A549 (cell line): ENCODE data around the gene PHF21A. TPM values are rescaled to one million over a fixed set of nuclear protein-coding genes. Genes with fewer than 3 reads are reported as not detected.

Source experiments
- ATAC-seq, 2 experiments: fragments of 200-7000 bp in 1 of 2; fragments of >200 bp in 1 of 2; cut with Nextera tagmentation in 1 of 2; cut with Tn5 transposase in 1 of 2; 3 replicates each; pipeline versions ENCODE4 v1.8.0 to v1.9.1; 2018 to 2020; ENCODE audit warnings: mild to moderate bottlenecking in 1 of 2, moderate library complexity in 1 of 2
- CTCF ChIA-PET: fragments of 300-600 bp; sonication (Branson Sonifier 250); formaldehyde crosslinking; extraction: SDS; loops from one replicate; lab custom pipeline; 2021; ENCODE audit warnings: antibody characterized with exemption, inconsistent platforms; lab: Yijun Ruan, JAX
- POLR2A ChIA-PET: fragments of 350-600 bp; formaldehyde crosslinking; extraction: SDS; loops from one replicate; lab custom pipeline; 2021; ENCODE audit warnings: antibody characterized with exemption, inconsistent platforms; lab: Yijun Ruan, JAX
- DNase-seq, 2 experiments: peaks; one replicate each; pipeline versions ENCODE4 v3.0.0 to v3.0.0-alpha.2; 2011 to 2016; ENCODE audit warnings: low read depth in 1 of 2, low spot score in 1 of 2
- FAIRE-seq: peaks from 2 replicates; lab custom pipeline; 2011; peaks lifted over from hg19 to GRCh38; lab: Jason Lieb, UNC
- H3K27ac ChIP-seq, 2 experiments: fragments of >200 bp; sonication (Bioruptor Twin); formaldehyde crosslinking; 3 replicates each; pipeline ENCODE4 v1.5.1; 2016 to 2017
- H3K4me1 ChIP-seq: fragments of >200 bp; sonication (Bioruptor Twin); formaldehyde crosslinking; 3 replicates; pipeline ENCODE4 v1.6.1; 2016
- H3K4me2 ChIP-seq: fragments of >200 bp; sonication (Bioruptor Twin); formaldehyde crosslinking; 3 replicates; pipeline ENCODE4 v1.6.1; 2016
- H3K4me3 ChIP-seq: fragments of >200 bp; sonication (Bioruptor Twin); formaldehyde crosslinking; 3 replicates; pipeline ENCODE4 v1.5.1; 2016
- H3K9me3 ChIP-seq: fragments of >200 bp; sonication (Bioruptor Twin); formaldehyde crosslinking; 3 replicates; pipeline ENCODE4 v1.6.1; 2016
- CBX2 ChIP-seq: fragments of 200-600 bp; sonication (generic); IDR thresholded peaks from 2 replicates; pipeline ENCODE4 v1.6.1; 2016; ENCODE audit warnings: low read depth, mild to moderate bottlenecking, borderline replicate concordance
- CBX8 ChIP-seq: fragments of 200-600 bp; sonication (generic); IDR thresholded peaks from 2 replicates; pipeline ENCODE4 v1.6.1; 2016
- CHD2 ChIP-seq: fragments of 150-350 bp; IDR thresholded peaks from 2 replicates; pipeline ENCODE4 v1.6.1; 2014; ENCODE audit warnings: low read length; ENCODE audit not compliant: partially characterized antibody
- E2F6 ChIP-seq: IDR thresholded peaks from 2 replicates; pipeline ENCODE4 v1.6.1; 2012; ENCODE audit warnings: low read depth, borderline replicate concordance
- FOSL2 ChIP-seq, 2 experiments: fragments of 450-650 bp in 1 of 2; fragments of >200 bp in 1 of 2; sonication (Bioruptor Twin) in 1 of 2; formaldehyde crosslinking; IDR thresholded peaks; 2 replicates each; pipeline versions ENCODE4 v1.5.0 to v1.6.1; 2016 to 2020; ENCODE audit warnings: mild to moderate bottlenecking in 1 of 2, moderate library complexity in 1 of 2
- GATA3 ChIP-seq: IDR thresholded peaks from 2 replicates; pipeline ENCODE4 v1.6.1; 2012; ENCODE audit warnings: borderline replicate concordance
- MAFK ChIP-seq: fragments of 450-650 bp; IDR thresholded peaks from 2 replicates; pipeline ENCODE4 v1.6.1; 2014; ENCODE audit not compliant: partially characterized antibody
- MAZ ChIP-seq: fragments of 150-350 bp; IDR thresholded peaks from 2 replicates; pipeline ENCODE4 v1.6.1; 2014; ENCODE audit warnings: antibody characterized with exemption, low read depth, low read length, borderline replicate concordance
- MYC ChIP-seq: IDR thresholded peaks from 2 replicates; pipeline ENCODE4 v1.6.1; 2012; ENCODE audit warnings: mild to moderate bottlenecking, inconsistent platforms, low read length, improper control_type of control experiment, borderline replicate concordance
- NFE2L2 ChIP-seq: fragments of 150-350 bp; conservative IDR thresholded peaks from 2 replicates; pipeline ENCODE4 v1.6.1; 2014; ENCODE audit warnings: low read length
- POLR2AphosphoS2 ChIP-seq: conservative IDR thresholded peaks from 2 replicates; pipeline ENCODE4 v1.6.1; 2012; ENCODE audit warnings: low read length, improper control_type of control experiment, inconsistent platforms
- RARB ChIP-seq: fragments of 250-450 bp; sonication (Bioruptor Pico); IDR thresholded peaks from 2 replicates; pipeline ENCODE4 v1.8.0; 2021; ENCODE audit warnings: mild to moderate bottlenecking, moderate library complexity
- RCOR1 ChIP-seq: fragments of 150-350 bp; IDR thresholded peaks from 2 replicates; pipeline ENCODE4 v1.6.1; 2014; ENCODE audit warnings: antibody characterized with exemption, low read length, low read depth
- SMC3 ChIP-seq: fragments of >200 bp; sonication (Bioruptor Twin); formaldehyde crosslinking; IDR thresholded peaks from 3 replicates; pipeline ENCODE4 v1.6.1; 2018; ENCODE audit warnings: inconsistent platforms
- SREBF2 ChIP-seq: fragments of 450-650 bp; IDR thresholded peaks from 2 replicates; pipeline ENCODE4 v1.6.1; 2014; ENCODE audit warnings: mild to moderate bottlenecking, moderate library complexity
- TP53 ChIP-seq: fragments of 250-450 bp; sonication (Bioruptor Pico); IDR thresholded peaks from 2 replicates; pipeline ENCODE4 v1.5.0; 2021; ENCODE audit warnings: mild to moderate bottlenecking, moderate library complexity
- ZC3H11A ChIP-seq: fragments of 450-650 bp; IDR thresholded peaks from 2 replicates; pipeline ENCODE4 v1.6.1; 2014; ENCODE audit warnings: antibody characterized with exemption, mild to moderate bottlenecking
- ZFP36 ChIP-seq: fragments of 450-650 bp; IDR thresholded peaks from 2 replicates; pipeline ENCODE4 v1.6.1; 2014; ENCODE audit warnings: borderline replicate concordance; ENCODE audit not compliant: partially characterized antibody
- ZSCAN20 ChIP-seq: fragments of 250-450 bp; sonication (Bioruptor Pico); IDR thresholded peaks from 2 replicates; pipeline ENCODE4 v1.8.0; 2022; ENCODE audit warnings: mild to moderate bottlenecking, moderate library complexity
- WGBS: methylation state at CpG from one replicate; pipeline ENCODE4 v1.1.6; 2017; ENCODE audit errors: missing lambda C conversion rate; 5-methylcytosine and 5-hydroxymethylcytosine counted together
- polyA plus RNA-seq, 4 experiments: library from polyadenylated mRNA; depleted of rRNA in 3 of 4; stranded (reverse); fragments of >200 nt; fragmentation: RNase III in 1 of 4; extraction: RNeasy Plus Mini Kit Qiagen cat#74134 plus additional on column Dnase treatment in 1 of 4; gene quantifications; 2 replicates in 3 of 4; 3 replicates in 1 of 4; pipeline ENCODE4 v1.2.3, GENCODE V29; 2011 to 2017
- TF ChIP-seq, protein P1 (sequence below): fragments of 150-350 bp; IDR thresholded peaks from 2 replicates; pipeline ENCODE4 v1.6.1; 2014; ENCODE audit warnings: low read depth, mild to moderate bottlenecking, low read length
- TF ChIP-seq, protein P2 (sequence below): IDR thresholded peaks from 2 replicates; pipeline ENCODE4 v1.6.1; 2012

PHF21A gene
- polyA plus RNA-seq, 2 of the 4 experiments (the other 2 are of a cell fraction): 20.0 to 31.9 TPM

DNA sequence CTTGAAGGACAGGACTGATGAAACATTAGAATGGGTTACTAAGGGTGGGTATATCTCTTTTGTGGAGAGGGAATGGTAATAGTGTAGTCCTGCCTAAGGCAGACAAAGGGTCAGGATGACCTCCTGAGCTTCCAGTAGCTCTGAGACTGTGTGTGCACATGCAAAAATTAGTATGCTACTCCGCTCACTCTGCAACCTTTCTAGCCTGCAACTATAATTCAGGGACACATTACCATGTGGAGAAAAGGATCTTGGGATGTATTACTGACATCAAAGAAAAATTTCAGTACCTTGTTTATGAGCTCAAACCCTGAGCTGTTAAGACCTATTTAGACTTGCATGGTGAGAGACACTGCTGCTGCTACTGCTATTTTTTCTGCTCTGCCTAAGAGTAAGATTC, 173.4 kb downstream of the PHF21A start:
- TF ChIP-seq, protein P1, sequence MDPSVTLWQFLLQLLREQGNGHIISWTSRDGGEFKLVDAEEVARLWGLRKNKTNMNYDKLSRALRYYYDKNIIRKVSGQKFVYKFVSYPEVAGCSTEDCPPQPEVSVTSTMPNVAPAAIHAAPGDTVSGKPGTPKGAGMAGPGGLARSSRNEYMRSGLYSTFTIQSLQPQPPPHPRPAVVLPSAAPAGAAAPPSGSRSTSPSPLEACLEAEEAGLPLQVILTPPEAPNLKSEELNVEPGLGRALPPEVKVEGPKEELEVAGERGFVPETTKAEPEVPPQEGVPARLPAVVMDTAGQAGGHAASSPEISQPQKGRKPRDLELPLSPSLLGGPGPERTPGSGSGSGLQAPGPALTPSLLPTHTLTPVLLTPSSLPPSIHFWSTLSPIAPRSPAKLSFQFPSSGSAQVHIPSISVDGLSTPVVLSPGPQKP: no peak
- no peak for TF ChIP-seq POLR2AphosphoS2
- TF ChIP-seq CBX2: no peak
- no peak for TF ChIP-seq SREBF2
- no peak for TF ChIP-seq NFE2L2
- no peak for TF ChIP-seq MYC
- no peak overlapping the region for H3K27ac ChIP-seq
- 90% methylated on average over 1 of the region's 1 CpG for WGBS
- CTCF ChIA-PET: interaction anchor here (1.1 to 5.9 kb wide), 4 partner anchors 11 to 75 kb away, joined by 3 to 47 read pairs (median 4); no protein-coding TSS in a partner anchor
- H3K9me3 ChIP-seq: no peaks in the 10 kb centered on the region
- FAIRE-seq (no peak), DNase-seq (no peak), ATAC-seq (no peak)
- H3K4me2 ChIP-seq: no peak overlapping the region
- H3K4me3 ChIP-seq: no peak overlapping the region
- POLR2A ChIA-PET: no interaction called here
- no peaks in the 10 kb centered on the region for H3K4me1 ChIP-seq

- Histone ChIP-seq H3K4me3 (no peak overlapping the region), H3K4me2 (no peak overlapping the region), H3K4me1 (no peaks in the 10 kb centered on the region), H3K9me3 (no peaks in the 10 kb centered on the region), H3K27ac (no peak overlapping the region)
- FAIRE-seq: no peak
- CTCF ChIA-PET: interaction anchor here (1.3 to 1.4 kb wide), 2 partner anchors 20 to 61 kb away, joined by 4 read pairs; no protein-coding TSS in a partner anchor
- POLR2A ChIA-PET: no interaction called here
- WGBS: 86% methylated on average over 3 of the region's 3 CpGs
- ATAC-seq: no peak
- DNase-seq: no peak
- TF ChIP-seq E2F6: no peak
- no peak for TF ChIP-seq ZC3H11A
- TF ChIP-seq CBX8: no peak
- TF ChIP-seq ZFP36: no peak
- no peak for TF ChIP-seq MAFK
- TF ChIP-seq TP53 (CRISPR knock-in tag): no peak
- TF ChIP-seq SMC3: no peak
- no peak for TF ChIP-seq GATA3
- TF ChIP-seq CBX2: no peak
- TF ChIP-seq MAZ: no peak
- TF ChIP-seq CHD2: no peak
- TF ChIP-seq ZSCAN20: no peak
Measured at GRCh38 chr11:45945397-45945999, 175.8 kb downstream of the PHF21A start.

DNA sequence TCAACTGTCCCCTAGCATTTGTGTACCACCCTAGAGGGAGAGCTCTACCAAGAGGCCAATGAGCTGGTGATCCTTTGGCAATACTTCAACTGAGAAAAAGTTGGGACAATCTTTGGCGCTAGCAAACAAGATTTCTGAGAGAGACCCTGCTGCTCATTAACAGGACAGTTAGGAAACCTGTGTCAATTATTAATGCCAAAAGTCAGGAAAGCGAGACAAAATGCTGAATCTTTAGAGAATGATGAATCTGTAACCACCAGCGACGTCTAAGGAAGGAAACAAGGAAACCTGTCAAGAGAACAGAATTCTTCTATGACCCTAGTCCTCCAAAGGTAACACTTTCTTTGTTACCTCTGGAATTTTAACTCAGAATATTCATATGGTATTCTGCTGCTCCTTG, 178.9 kb downstream of the PHF21A start:
- Histone ChIP-seq H3K4me1 (no peaks in the 10 kb centered on the region), H3K27ac (no peak overlapping the region), H3K4me3 (no peak overlapping the region), H3K4me2 (no peak overlapping the region), H3K9me3 (no peaks in the 10 kb centered on the region)
- 92% methylated on average over 4 of the region's 4 CpGs for WGBS
- POLR2A ChIA-PET: no interaction called here
- no peak for DNase-seq
- TF ChIP-seq FOSL2 (IDR thresholded peaks at IDR 0.05): no peak
- no peak for TF ChIP-seq FOSL2 (CRISPR knock-in tag; IDR thresholded peaks at IDR 0.05)
- TF ChIP-seq, protein P2, sequence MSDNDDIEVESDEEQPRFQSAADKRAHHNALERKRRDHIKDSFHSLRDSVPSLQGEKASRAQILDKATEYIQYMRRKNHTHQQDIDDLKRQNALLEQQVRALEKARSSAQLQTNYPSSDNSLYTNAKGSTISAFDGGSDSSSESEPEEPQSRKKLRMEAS: no peak
- TF ChIP-seq RARB (CRISPR knock-in tag): no peak
- TF ChIP-seq CBX8: no peak
- TF ChIP-seq RCOR1: no peak
- CTCF ChIA-PET: interaction anchor here (0.9 to 2.3 kb wide), 7 partner anchors 12 to 100 kb away, joined by 3 to 10 read pairs (median 4); no protein-coding TSS in a partner anchor
- no peak for ATAC-seq
- no peak for FAIRE-seq
